ENCODE measurements around the gene ADAMTS8.

ADAMTS8 gene

DNA sequence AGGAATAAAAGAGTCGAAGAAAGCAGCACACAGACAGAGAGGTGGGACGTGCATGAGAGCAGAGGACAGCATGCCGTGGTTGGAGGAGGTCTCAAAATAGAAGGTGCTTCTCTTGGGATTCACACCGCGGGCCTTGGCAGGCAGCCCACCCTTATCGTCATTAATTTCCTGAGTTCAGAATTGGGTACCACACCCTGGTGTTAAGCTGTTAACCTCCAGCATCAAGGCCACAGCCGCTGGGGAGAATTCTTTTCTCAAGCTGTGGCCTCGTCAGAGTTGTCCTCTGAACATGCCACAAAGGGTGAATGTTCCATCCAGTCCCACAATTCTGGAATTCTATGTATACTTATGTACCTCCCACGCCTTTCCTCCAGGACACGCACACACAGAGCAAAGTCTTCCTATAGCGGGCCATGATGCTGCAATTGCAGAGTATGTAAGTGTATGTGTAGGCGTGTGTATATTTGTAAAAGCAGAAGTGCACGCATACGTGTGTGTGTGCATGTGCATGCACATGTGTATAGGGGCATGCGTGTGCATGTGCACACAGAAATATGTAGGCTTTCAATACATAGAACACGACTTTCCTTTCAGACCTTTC, 39.0 kb downstream of the ADAMTS8 start:
- DNase-seq = peak; percentile 36

- DNase-seq = peak; percentile 3
Observed at GRCh38 chr11:130388607-130389205, 39.7 kb downstream of the ADAMTS8 start.

DNA sequence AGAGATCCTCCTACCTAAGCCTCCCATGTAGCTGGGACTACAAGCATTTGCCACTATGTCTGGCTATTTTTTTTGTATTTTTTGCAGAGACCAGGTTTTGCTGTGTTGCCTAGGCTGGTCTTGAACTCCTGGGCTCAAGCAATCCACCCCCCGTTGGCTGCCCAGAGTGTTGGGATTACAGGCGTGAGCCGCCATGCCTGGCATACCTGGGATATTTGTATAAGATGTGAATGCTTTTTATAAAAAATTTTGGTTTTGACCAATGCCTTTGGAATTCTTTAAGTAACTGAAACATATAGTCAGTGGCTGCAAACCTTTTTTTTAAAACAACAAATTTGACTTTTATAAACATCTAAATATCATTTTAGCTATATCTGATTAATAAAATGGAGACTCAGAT, 42.4 kb downstream of the ADAMTS8 start:
- no peak for DNase-seq

- DNase-seq = no peak
Observed at GRCh38 chr11:130383344-130384211, 44.8 kb downstream of the ADAMTS8 start.

GRCh38 chr11:130381317-130381716, 47.1 kb downstream of the ADAMTS8 start:
- no peak for DNase-seq

- no peak for DNase-seq
Observed at GRCh38 chr11:130380778-130381177, 47.6 kb downstream of the ADAMTS8 start.

DNA sequence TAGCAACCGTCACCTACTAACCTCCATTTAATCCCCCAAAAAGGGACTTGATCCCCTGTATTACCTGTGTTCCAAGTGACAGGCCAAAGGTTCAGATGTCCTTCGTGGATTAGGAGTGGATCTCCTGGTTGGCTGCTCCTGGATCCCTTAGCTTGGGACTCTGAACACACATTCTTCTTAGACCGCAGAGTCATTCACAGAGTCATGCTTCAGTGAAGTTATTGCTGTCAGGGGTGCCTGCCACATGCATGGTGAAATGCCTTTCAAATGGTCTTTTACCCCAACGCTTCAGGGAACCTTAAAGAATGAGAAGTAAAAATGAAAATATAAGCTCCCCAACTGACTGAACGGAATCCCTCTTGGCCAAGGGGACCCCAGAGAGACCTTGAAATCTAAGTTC, 49.1 kb downstream of the ADAMTS8 start:
- DNase-seq = no peak

DNA sequence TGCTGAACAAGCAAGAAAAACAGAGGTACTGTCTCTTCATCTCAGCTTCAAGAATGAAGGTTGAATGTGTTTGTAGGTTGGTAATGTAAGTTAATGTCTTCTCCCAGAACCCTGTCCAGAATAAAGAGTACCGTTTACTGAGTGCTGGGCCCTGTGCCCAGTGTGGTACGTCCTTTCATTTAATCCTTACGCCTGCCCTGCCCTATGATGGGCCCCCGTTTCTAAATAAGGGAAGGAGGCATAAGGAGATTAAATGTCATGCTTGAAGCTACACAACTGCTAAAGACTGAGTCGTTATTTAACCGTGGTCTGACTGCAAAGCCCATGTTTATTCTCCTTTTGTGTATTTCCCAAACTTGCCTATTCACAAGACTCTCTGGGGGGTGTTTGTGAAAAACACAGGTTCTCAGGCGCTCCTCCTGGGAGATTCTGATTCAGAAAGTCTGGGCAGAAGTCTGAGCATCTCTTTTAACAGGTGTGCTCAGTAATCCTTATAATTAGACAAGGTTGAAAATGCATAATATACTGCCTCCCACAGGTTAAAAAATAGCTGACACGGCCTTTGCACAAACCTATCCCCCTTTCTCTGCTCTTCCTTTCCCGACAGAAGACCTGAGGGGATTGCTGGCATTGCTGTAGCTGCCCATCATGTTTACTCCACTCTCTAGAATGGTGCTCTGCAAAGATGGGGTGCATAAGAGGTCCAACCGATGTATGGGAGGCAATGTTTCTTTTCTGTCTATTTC, 57.4 kb downstream of the ADAMTS8 start:
- DNase-seq = no peak

- no peak for DNase-seq
Observed at GRCh38 chr11:130369713-130370112, 58.7 kb downstream of the ADAMTS8 start.

- no peak for DNase-seq
Observed at GRCh38 chr11:130369141-130369691, 59.2 kb downstream of the ADAMTS8 start.

DNA sequence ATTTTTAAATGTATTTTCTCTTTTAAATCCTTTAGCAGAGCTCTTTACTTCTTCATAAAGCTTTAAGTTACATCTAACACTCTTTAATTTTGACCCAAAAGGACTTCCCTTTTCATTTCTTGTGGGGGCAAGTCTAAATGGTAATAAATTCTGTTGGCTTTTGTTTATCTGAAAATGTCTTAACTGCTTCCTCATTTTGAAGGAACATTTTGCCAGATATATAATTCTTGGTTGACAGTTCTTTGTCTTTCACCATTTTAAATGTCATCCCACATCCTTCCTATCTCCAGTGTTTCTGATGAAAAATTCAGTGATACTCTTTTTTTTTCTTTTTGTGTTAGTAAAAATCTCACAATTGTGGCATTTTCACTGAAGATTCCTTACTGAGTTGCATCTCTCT, 69.0 kb downstream of the ADAMTS8 start:
- no peak for DNase-seq

DNA sequence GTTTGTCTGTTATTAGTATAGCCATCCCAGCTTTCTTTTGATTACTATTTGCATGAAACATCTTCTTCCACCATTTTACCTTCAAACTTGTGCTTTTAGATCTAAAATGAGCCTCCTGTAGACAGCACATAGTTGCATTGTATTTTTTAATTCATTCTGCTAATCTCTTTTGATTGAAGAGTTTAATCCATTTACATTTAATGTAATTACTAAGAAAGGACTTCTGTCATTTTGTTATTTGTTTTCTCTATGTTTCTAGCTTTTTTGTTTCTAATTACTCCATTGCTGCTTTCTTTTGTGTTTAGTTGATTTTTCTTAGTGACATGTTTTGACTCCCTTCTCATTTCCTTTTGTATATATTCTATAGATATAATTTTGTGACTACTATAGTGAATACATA, 70.0 kb downstream of the ADAMTS8 start:
- no peak for DNase-seq
